HG03108 (cell line): ENCODE measurements around the gene NEMP1.
A peak's percentile ranks its signal among the peaks of the same experiment; 100 is the strongest.
"Not testable (repeated sequence)": the region's sequence is repeated elsewhere in the genome, so short reads cannot be mapped to it uniquely, and the experiment has no call there.

Source experiments
- ATAC-seq: cut with Tn5 transposase; IDR thresholded peaks from one replicate; pipeline ENCODE4 v1.9.1; 2021; ENCODE audit warnings: moderate library complexity; ENCODE audit not compliant: unreplicated experiment

The NEMP1 gene

GRCh38 chr12:57078519-57079404, at the start of gene NEMP1:
Gene NEMP1, minus strand, starts transcription at chr12:57078791. Its CDS starts 46 bp downstream, at chr12:57078745.
- ATAC-seq: peak; percentile 96

GRCh38 chr12:57127726-57128518, 49.3 kb upstream of the NEMP1 start, which contains the start of gene LRP1:
Gene LRP1, plus strand, starts transcription at chr12:57128483. Its CDS starts 482 bp downstream, at chr12:57128965.
- ATAC-seq: no peak

- ATAC-seq: no peak
These were observed 48.6 kb upstream of the NEMP1 start for GRCh38 chr12:57127101-57127725.

GRCh38 chr12:57126561-57126960, 48.0 kb upstream of the NEMP1 start:
- ATAC-seq: no peak

- ATAC-seq: no peak
These were observed 47.5 kb upstream of the NEMP1 start for GRCh38 chr12:57126061-57126460.

GRCh38 chr12:57124261-57124877, 45.8 kb upstream of the NEMP1 start:
- ATAC-seq: no peak

GRCh38 chr12:57123813-57124212, 45.2 kb upstream of the NEMP1 start:
- ATAC-seq: no peak

GRCh38 chr12:57120718-57121117, 42.1 kb upstream of the NEMP1 start:
- ATAC-seq: not testable (repeated sequence)

- no peak for ATAC-seq
These were observed 40.9 kb upstream of the NEMP1 start for GRCh38 chr12:57119294-57120085.

GRCh38 chr12:57118711-57119271, 40.2 kb upstream of the NEMP1 start:
- no peak for ATAC-seq

GRCh38 chr12:57116580-57117281, 38.1 kb upstream of the NEMP1 start:
- no peak for ATAC-seq

GRCh38 chr12:57112492-57113294, 34.1 kb upstream of the NEMP1 start:
- ATAC-seq: peak; percentile 44

GRCh38 chr12:57111031-57111734, 32.6 kb upstream of the NEMP1 start, which contains the start of gene STAT6:
Gene STAT6, minus strand, starts transcription at chr12:57111362. Its CDS starts 3,084 bp downstream, at chr12:57108278.
- peak; percentile 63 for ATAC-seq

GRCh38 chr12:57110104-57111030, 31.8 kb upstream of the NEMP1 start:
- ATAC-seq: peak; percentile 34

- ATAC-seq: no peak
These were observed 30.9 kb upstream of the NEMP1 start for GRCh38 chr12:57109207-57110103.
